ENCODE results near the gene MYEOV.

- no peak for TF ChIP-seq CTCF (IDR thresholded peaks at IDR 0.05)
- TF ChIP-seq POLR2A (IDR thresholded peaks at IDR 0.05): no peak
Measured at GRCh38 chr11:69304258-69304657, 10.3 kb downstream of the MYEOV start.

Data from uterus (tissue), 2 donors.